Adipose tissue (tissue), 3 donors: Measurements from ENCODE around the gene FAM174C. TPM values are rescaled to one million over a fixed set of nuclear protein-coding genes. Genes with fewer than 3 reads are reported as not detected.
"Not testable (repeated sequence)": the region's sequence is repeated elsewhere in the genome, so short reads cannot be mapped to it uniquely, and the experiment has no call there.

Experiments
- H3K27ac ChIP-seq: one replicate; pipeline ENCODE4 v1.5.1; 2013; ENCODE audit warnings: low read depth, low read length
- WGBS, 3 donors: extraction: QIAGEN DNeasy Blood & Tissue Kit; methylation state at CpG; one replicate each; pipeline ENCODE4 v1.1.7; 2013; 5-methylcytosine and 5-hydroxymethylcytosine counted together
- polyA plus RNA-seq, 3 donors: library from polyadenylated mRNA; stranded (reverse); fragments of 200-250 nt; gene quantifications; one replicate each; pipeline ENCODE4 v1.2.3, GENCODE V29; 2013
- donor health status: healthy with polysubstance abuse.
- donor health status: Bipolar disorder and iron deficiency.
- donor health status: healthy.

FAM174C gene
- polyA plus RNA-seq, 3 donors: 44.9 to 75.8 (median 55.0) TPM

DNA sequence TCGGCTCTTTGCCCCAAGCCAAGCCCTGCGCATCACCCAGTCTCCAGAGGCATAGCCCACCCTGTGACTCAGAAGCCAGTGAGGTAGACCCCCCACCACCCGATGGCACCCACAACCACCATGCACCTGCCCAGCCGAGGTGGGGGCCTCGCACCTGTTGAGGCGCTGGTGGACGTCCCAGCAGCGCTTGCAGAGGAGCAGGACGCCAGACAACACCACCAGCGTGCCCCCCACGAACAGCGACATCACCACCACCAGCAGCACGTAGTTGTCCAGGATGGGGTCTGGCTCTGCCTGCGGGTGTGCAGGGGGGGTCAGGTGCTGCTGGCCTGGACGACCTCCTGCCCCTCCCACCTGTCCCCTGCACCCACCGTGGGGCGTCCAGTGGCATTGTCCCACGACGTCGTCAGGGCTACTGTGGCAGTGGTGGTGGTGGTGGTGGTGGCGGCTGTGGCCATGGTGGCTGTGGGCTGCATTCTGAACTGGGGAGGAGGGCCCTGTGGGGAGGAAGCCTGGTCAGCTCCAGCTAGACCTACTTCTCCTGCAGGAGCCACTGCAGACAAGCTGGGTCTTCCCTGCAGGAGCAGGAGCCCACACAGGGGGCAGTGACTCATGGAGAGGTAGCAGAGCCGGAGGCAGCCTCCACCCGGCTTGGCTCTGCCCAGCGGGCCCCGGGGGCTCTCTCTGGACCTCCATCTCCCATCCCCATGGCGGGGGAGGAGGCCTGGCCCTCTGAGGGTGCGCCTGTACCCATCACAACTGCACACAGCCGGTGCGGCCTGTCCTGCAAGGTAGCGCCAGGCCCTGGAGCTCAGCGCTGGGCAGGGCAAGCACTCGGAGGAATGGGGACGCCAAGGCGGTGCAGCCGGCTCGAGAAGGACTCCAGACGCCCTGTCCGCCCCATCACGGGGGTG lies 39.4 kb upstream of the FAM174C start:
- H3K27ac ChIP-seq: no peak overlapping the region
- WGBS, 3 donors: 84 to 89% (median 84%) methylated on average over 35 to 39 of the region's 39 CpGs

DNA sequence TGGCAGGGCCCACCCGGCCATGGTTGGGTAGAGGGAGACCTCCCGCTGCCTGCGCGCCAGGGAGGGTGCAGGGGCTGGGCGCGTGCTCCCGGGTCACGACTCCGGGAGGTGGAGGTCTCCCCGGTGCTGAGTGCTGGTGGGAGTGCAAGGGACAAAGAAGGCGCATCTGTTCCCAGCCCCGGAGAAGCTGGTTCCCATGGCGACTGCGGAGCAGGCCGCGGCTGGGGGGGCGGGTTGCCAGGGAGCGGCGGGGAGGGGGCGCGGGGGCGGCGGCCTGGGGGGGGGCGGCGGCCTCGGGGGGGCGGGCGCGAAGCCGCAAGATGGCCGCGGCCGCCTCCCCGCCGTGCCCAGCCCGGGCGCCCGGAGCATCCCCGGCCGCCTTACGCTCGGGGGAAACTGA lies 38.8 kb upstream of the FAM174C start:
- 19 to 59% (median 24%) methylated on average over 9 to 36 of the region's 42 CpGs for WGBS, 3 donors
- H3K27ac ChIP-seq: no peak overlapping the region

DNA sequence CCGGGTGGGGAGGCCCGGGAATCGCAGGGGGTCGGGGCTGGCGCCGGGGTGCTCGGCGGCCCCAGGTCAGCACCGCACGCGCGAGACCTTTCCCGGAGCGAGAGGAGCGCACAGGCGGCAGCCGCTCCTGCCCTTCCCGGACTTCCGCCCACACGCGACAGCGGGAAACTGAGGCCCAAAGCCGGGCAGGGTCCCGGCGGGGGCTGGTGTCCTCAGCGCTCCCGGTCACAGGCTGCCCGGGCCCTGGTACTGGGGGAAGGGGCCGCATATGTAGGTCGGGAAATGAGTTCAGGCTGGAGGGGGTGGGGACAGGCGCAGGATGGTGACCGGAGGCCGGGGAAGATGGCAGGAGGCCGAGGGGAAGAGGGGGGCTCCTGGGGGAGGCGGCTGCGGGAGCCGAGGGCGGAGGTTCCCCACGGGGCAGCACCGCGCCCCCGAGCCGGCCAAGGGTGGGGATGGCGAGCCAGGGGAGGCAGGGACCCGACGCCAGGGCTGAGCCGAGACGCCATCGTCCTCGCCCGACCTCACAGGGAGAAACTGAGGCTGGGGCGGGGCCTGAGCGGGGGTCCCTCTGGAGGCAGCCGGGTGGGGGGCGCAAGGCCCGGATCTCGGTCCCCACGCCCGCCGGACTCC lies 38.2 kb upstream of the FAM174C start:
- 1 to 3% (median 1%) methylated on average over 29 to 59 of the region's 60 CpGs for WGBS, 3 donors

DNA sequence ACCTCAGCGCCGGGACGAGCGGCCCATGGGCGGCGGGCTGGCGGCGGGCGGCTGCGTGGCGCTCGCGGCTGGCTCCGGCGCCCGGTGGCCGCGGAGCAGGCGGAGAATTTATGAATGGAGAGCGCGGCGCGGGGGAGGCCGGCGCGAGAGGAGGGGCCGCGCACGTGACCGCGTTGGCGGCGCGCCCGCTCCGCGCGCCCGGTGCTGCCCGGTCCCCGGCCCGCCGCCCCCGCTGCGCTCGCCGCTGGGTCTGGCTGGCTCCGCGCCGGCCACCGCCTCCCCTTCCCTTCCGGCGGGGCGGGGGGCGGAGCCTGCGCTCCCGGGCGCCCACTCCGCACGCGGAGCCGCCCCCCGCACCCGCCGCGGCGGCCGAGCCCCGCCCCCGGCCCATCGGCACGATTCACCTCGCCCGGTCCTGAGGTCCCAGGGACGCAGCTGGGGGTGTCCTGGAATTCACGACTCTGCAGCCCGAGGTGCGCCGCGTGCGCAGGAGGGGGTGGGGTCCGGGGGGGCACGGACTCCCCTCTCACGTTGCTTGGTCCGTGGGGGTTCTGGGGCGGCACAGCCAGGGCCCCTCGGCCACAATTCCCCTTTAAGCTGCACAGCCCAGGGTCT lies 37.5 kb upstream of the FAM174C start, which contains the start of gene CBARP:
TSS of gene CBARP (minus strand) at position 252 of the 615 bp plus-strand sequence. CDS start 1,905 bp downstream, outside the sequence.
- H3K27ac ChIP-seq: no peak within 1 kb of the TSS
- 1 to 3% (median 1%) methylated on average over 28 to 85 of the region's 87 CpGs for WGBS, 3 donors

More for the DNA sequence above, 38.2 kb upstream of the FAM174C start:
- H3K27ac ChIP-seq: no peak overlapping the region

DNA sequence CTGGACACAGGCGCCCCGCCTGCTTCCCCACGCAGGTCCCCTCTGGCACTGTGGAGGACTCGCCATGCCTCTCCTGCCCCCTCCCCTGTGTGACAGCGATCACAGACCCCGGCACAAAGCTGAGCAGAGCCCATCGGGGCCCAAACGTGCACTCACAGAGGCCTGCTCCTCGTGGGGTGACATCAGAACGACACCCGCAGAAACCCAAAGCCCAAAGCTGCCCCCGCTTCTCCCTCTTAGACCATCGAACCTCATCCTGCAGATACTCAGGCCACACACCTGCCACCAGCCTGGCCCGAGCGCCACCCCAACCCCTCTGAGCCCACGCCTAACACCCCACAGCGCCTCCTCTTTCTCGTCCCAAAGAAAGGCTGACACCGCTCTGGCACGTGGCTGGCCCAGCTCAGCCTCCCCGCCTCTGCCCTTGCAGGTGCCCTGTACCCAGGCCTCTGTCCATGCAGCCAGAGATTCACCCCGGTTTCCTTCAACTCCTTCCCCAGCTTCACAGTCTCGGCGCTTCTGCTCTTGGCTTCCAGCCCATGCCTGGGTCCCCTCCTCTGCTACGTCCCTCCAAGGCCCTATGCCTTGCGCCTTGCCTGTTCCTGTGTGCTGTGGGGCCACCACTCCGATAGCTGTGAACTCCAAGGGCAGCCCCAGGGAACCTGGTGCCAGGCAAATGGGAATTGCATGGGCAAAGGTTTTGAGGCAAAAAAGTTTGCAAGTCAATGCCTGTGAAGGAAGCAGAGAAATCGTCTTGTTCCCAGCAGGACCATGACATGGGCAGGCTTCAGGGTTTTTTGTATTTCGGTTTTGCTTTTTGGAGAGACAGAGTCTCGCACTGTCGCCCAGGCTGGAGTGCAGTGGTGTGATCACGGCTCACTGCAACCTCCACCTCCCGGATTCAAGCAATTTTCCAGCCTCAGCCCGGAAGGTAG lies 36.7 kb upstream of the FAM174C start:
- no peak overlapping the region for H3K27ac ChIP-seq
- 59 to 71% (median 63%) methylated on average over 30 to 34 of the region's 34 CpGs for WGBS, 3 donors

DNA sequence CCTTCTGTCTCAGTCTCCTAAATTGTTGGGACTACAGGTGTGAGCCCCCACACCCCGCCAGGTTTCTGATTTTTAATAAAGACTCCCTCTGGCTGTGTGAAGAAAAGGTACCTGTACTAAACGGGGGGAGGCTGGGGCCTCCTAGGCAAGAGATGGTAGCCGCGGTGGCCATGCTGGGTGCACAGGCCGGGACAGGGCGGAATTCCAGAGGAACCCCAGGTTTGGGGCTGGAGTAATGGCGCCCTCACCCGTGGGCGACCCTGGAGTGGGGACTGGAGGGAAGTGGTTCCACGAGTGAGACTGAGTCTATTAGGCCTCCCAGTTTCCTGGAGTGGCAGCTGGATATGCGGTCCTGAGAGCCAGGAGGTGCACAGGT lies 35.9 kb upstream of the FAM174C start:
- 78 to 85% (median 80%) methylated on average over 11 of the region's 11 CpGs for WGBS, 3 donors
- no peak overlapping the region for H3K27ac ChIP-seq

DNA sequence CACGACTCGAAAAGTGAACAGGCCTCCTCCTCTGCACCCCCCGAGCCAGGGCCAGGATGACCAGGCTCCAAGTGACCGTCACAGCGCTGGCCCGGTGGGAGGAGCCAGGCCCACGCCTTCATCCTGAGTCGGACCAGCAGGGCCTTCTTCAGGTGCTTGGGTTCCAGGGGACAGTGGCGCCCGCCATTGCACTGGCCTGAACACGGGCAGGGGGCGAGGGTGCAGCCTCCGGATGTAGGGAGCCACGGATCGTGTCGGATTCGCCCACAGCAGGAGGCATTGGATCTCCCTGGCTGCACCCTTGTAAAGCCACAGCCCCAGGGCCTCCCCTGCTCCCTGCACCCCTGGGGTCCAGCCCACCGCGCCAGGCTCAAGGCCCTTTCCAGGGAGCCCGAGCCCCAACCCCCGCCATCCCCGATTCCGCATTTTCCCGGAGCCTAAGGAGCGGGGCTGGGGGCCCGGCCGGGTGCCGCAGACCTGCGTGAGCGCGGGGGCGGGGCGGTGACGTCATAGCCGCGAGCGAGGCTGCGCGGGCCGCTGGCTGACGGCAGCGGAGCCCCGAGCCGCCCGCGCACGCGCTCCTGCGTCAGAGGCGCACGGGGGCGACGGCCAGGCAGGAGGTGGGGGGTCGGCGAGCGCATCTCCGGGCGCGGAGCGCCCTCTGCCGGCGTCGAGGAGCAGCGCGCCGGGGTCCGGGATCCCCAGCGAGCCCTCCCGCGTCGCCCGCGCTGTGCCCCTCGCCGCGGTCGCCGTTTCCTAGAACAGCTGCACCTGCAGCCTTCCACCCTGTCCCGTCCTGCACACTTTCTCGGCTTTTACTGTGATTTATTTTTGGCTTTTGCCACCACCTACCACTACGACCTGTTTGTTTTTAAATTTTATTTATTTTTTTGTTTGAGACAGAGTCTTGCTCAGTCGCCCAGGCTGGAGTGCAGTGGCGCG lies 35.3 kb upstream of the FAM174C start:
- WGBS, 3 donors: 9 to 22% (median 11%) methylated on average over 59 to 83 of the region's 84 CpGs
- H3K27ac ChIP-seq: no peak overlapping the region

DNA sequence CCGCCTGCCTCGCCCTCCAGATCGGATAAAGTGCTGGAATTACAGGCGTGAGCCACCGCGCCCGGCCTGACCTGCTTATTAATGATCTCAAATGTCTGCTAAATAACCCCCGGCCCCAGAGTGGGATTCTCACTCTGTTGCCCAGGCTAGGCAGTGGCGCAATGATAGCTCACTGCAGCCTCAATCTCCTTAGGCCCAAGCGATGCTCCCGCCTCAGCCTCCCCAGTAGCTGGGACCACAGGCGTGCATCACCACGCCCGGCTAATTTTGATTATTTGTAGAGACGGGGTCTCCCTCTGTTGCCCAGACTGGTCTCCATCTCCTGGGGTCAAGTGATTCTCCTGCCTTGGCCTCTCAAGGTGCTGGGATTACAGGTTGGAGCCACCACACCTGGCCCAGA lies 34.4 kb upstream of the FAM174C start:
- 57 to 60% (median 59%) methylated on average over 15 of the region's 15 CpGs for WGBS, 3 donors
- no peak overlapping the region for H3K27ac ChIP-seq

DNA sequence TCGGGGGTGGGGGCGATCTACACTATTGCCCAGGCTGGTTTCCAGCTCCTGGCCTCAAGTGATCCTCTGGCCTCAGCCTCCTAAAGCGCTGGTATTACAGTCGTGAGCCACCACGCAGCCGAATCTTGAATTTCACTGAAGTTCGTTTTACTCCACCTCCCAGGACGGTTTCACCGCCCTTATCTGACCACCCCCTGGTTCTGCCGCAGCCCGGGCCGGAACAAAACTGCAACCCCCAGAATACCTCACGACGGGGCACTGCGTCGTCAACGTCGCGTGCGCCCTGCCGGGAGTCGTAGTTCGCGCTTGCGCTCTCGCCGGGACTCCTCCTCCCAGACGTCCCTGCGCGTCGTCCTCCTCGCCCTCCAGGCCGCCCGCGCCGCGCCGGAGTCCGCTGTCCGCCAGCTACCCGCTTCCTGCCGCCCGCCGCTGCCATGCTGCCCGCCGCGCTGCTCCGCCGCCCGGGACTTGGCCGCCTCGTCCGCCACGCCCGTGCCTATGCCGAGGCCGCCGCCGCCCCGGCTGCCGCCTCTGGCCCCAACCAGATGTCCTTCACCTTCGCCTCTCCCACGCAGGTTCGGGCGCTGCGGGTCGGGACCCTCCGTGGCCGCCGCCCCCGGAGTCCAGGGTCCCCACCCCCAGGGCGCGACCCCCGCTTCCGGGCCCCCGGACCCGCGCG lies 33.8 kb upstream of the FAM174C start, which contains the start of gene ATP5F1D:
TSS of gene ATP5F1D (plus strand) at position 335 of the 679 bp plus-strand sequence. CDS start at position 435, 100 bp downstream.
- WGBS, 3 donors: 0 to 1% (median 1%) methylated on average over 67 to 79 of the region's 79 CpGs
- H3K27ac ChIP-seq: no peak within 1 kb of the TSS

DNA sequence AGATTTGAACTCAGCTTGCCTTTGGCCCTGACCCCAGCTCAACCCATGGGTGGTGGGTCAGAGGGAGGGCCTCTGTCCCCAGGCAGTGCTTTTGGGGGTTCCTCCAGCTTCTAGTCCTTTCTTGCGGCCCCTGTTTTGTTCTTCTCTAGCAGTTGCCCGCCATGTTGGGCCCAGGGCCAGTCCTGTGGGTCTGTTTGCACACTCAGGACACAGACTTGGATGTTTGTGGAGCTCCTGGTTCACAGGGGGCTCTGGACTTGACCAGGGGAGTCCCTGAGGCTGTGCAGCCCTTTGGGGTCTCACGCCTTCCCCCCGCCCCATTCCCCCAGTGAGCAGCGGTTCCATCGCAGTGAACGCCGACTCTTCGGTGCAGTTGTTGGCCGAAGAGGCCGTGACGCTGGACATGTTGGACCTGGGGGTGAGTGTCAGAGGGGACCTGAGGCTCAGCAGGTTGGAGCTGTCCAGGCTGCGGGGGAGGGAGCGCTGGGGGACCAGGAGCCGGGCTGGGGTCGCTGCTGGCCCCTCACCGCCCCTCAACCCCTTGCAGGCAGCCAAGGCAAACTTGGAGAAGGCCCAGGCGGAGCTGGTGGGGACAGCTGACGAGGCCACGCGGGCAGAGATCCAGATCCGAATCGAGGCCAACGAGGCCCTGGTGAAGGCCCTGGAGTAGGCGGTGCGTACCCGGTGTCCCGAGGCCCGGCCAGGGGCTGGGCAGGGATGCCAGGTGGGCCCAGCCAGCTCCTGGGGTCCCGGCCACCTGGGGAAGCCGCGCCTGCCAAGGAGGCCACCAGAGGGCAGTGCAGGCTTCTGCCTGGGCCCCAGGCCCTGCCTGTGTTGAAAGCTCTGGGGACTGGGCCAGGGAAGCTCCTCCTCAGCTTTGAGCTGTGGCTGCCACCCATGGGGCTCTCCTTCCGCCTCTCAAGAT lies 31.3 kb upstream of the FAM174C start:
- WGBS, 3 donors: 37 to 47% (median 40%) methylated on average over 28 to 33 of the region's 33 CpGs
- H3K27ac ChIP-seq: no peak overlapping the region

DNA sequence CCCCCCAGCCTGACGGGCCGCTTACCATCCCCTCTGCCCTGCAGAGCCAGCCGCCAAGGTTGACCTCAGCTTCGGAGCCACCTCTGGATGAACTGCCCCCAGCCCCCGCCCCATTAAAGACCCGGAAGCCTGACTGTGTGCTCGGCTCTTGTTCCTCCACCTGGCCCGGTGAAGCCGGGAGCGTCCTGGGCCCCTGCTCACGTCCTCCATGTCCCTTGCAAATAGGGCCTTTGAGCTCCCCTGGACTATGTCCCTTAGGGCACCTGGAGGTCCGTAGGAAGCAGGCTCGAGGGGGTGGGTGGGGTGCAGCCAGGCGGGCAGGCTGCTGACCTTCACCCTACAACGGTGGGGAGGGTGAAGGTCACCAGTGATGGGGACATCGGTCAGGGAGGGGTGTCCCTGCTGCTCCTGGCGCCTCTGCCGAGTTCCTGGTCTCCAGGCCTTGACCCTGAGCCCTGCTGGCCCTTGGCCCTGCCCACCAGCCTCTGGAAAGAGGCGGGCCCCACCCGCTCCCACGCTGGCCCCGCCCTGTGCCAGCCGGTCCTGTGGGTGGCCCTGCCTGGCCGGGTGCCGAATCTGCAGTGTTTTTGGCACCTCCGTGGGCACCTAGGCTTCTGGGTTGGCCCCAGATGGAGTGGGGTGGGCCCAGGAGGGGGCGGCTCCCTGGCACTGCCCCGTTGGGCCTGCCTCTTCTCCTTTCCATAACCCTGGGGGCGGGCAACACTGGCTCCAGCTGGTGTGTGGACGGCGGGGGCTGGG lies 30.5 kb upstream of the FAM174C start:
- WGBS, 3 donors: 14 to 23% (median 15%) methylated on average over 28 to 31 of the region's 31 CpGs
- no peak overlapping the region for H3K27ac ChIP-seq

DNA sequence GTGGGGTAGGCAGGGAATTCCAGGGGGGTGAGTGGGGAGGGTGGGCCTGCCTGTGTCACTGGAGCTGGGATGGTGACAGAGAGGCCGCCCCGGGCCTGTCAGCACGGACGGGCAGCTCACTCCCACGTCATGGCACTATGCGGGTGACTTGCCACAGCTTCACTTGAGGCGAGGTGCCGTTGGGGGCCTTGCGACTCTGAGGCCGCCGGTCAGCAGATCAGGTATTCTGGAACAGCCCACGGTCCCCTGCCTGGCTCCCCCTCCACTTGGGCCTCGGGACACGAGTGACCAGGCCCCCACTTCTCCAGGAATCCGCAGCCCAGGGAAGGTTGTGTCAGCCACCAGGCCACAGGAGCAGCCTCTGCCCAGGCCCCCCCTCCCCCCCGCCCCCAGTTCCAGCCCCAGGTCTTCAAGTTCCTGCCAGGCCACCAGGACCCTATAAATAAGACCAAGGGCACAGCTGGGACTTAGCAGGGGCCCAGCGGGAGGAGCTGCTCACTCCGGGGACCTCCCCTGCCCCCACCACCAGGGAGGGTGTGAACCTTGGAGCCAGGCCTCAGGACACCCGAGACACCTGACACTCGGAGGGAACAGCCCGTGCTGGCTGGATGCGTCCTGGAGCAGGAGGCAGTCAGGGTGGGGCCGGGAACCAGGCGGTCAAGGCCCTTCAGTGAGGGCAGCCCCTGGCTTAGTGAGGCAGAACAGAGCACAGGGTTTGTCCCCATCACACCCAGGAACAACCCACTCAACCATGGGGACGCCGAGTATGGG lies 29.7 kb upstream of the FAM174C start:
- no peak overlapping the region for H3K27ac ChIP-seq
- 63 to 76% (median 67%) methylated on average over 24 to 26 of the region's 26 CpGs for WGBS, 3 donors

DNA sequence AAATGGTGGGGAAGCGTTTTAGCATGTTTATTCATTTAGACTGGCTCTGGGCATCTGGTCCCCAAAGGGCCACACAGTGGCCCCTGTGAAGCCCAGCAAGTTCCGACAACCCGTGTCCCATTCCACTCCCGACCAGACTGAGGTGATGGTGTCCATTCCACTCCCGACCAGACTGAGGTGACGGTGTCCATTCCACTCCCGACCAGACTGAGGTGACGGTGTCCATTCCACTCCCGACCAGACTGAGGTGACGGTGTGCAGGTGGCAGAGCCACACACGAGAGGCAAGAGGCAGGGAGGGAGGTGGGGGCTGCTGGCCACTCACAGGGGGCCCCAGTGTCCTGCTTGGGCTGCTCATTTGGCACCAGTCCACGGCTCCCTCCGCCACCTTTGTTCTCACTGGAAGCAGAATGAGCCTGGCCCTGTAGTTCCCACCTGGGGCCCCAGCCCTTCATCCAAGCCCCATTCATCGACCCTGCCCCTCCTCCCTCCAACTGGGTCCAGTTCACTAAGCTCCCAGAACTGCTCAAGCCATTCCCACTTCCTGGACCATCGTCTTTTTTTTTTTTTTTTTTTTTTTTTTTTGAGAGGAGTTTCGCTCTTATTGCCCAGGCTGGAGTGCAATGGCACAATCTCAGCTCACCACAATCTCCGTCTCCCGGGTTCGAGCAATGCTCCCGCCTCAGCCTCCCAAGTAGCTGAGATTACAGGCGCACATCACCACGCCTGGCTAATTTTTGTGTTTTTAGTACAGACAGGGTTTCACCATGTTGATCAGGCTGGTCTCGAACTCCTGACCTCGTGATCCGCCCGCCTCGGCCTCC lies 28.9 kb upstream of the FAM174C start:
- WGBS, 3 donors: 75 to 79% (median 77%) methylated on average over 24 to 27 of the region's 27 CpGs
- H3K27ac ChIP-seq: not testable (repeated sequence)
